ENCODE data around the gene RANBP3L. TPM values are rescaled to one million over a fixed set of nuclear protein-coding genes. Genes with fewer than 3 reads are reported as not detected.
"Not testable (repeated sequence)": the region's sequence is repeated elsewhere in the genome, so short reads cannot be mapped to it uniquely, and the experiment has no call there.

RANBP3L gene
- 10 to 100 TPM in 1 of 4 donors, 1 to 10 TPM in 3; 6.5 to 15.8 (median 8.5) TPM for total RNA-seq

- H3K27ac ChIP-seq, result peak within 1 kb of the TSS; percentile 88 to 96 (median 88)
- peaks cover 19 to 33% of the 10 kb centered on the region in 2 donors for H3K4me1 ChIP-seq
- 6 to 12% methylated on average over 5 of the region's 5 CpGs for WGBS, 2 donors
- DNase-seq, result peak; percentile 35 to 46
- no peaks in the 10 kb centered on the region for H3K9me3 ChIP-seq
- intact Hi-C loops (cut with DNase I), result loop anchor here (10.0 kb wide), 1 partner anchor 57 kb away; the partner anchor contains the start of gene NADK2
- peak in 1 of 2 donors; percentile 90 for TF ChIP-seq POLR2A (IDR thresholded peaks at IDR 0.05)
- peak in 1 of 6 experiments; percentile 18 for TF ChIP-seq CTCF (IDR thresholded peaks at IDR 0.05)
- H3K36me3 ChIP-seq, result no peaks in the 10 kb centered on the region
- no peaks in the 10 kb centered on the region for H3K27me3 ChIP-seq
- peak within 1 kb of the TSS in 2 of 3 donors; percentile 6 to 18 for H3K4me3 ChIP-seq (replicated peaks in 1 of 3)
These were observed at the start of gene RANBP3L for GRCh38 chr5:36301858-36302603. Gene RANBP3L, minus strand, starts transcription at chr5:36301902. Its CDS starts 486 bp downstream, at chr5:36301416.

GRCh38 chr5:36346896-36347690 is 45.4 kb upstream of the RANBP3L start:
- Histone ChIP-seq H3K27me3 (no peaks in the 10 kb centered on the region), H3K36me3 (no peaks in the 10 kb centered on the region), H3K4me3 (replicated peaks in 1 of 3) (no peak overlapping the region), H3K4me1 (no peaks in the 10 kb centered on the region), H3K9me3 (no peaks in the 10 kb centered on the region), H3K27ac (no peak overlapping the region)
- TF ChIP-seq CTCF (IDR thresholded peaks at IDR 0.05) (no peak), POLR2A (IDR thresholded peaks at IDR 0.05) (no peak)
- intact Hi-C loops (cut with DNase I), result no loop called here
- WGBS, 2 donors, result 76 to 82% methylated on average over 5 of the region's 5 CpGs
- no peak for DNase-seq

GRCh38 chr5:36344899-36345298 is 43.2 kb upstream of the RANBP3L start:
- Histone ChIP-seq H3K4me1 (no peaks in the 10 kb centered on the region), H3K9me3 (no peaks in the 10 kb centered on the region), H3K27ac (no peak overlapping the region), H3K4me3 (replicated peaks in 1 of 3) (no peak overlapping the region), H3K36me3 (no peaks in the 10 kb centered on the region), H3K27me3 (no peaks in the 10 kb centered on the region)
- WGBS, 2 donors, result 82 to 83% methylated on average over 2 of the region's 2 CpGs
- TF ChIP-seq CTCF (IDR thresholded peaks at IDR 0.05) (no peak), POLR2A (IDR thresholded peaks at IDR 0.05) (no peak)
- no peak for DNase-seq
- intact Hi-C loops (cut with DNase I), result no loop called here

- H3K4me1 ChIP-seq; H3K27me3 ChIP-seq; H3K4me3 ChIP-seq (replicated peaks in 1 of 3); intact Hi-C loops (cut with DNase I); DNase-seq; H3K36me3 ChIP-seq; H3K27ac ChIP-seq; H3K9me3 ChIP-seq: not testable (repeated sequence)
- 72 to 95% methylated on average over 4 of the region's 4 CpGs for WGBS, 2 donors
These were observed 40.0 kb upstream of the RANBP3L start for GRCh38 chr5:36341720-36342119.

- WGBS, 2 donors, result 85 to 87% methylated on average over 1 of the region's 1 CpG
- no peaks in the 10 kb centered on the region for H3K4me1 ChIP-seq
- intact Hi-C loops (cut with DNase I), result no loop called here
- no peaks in the 10 kb centered on the region for H3K9me3 ChIP-seq
- no peaks in the 10 kb centered on the region for H3K27me3 ChIP-seq
- no peak for TF ChIP-seq POLR2A (IDR thresholded peaks at IDR 0.05)
- no peak for TF ChIP-seq CTCF (IDR thresholded peaks at IDR 0.05)
- DNase-seq, result no peak
- no peak overlapping the region for H3K27ac ChIP-seq
- H3K36me3 ChIP-seq, result no peaks in the 10 kb centered on the region
- no peak overlapping the region for H3K4me3 ChIP-seq (replicated peaks in 1 of 3)
These were observed 35.9 kb upstream of the RANBP3L start for GRCh38 chr5:36337597-36337996.

Measured in thyroid gland (tissue), 4 donors.